PC-9 (cell line): ENCODE results near the gene BMP8A. TPM values are rescaled to one million over a fixed set of nuclear protein-coding genes. Genes with fewer than 3 reads are reported as not detected.
"Not testable (repeated sequence)": the region's sequence is repeated elsewhere in the genome, so short reads cannot be mapped to it uniquely, and the experiment has no call there.

Experiments used
- BruUV-seq: library from RNA; stranded (reverse); fragments of 400-500 nt; replicated peaks from 2 replicates; lab custom pipeline; 2021; lab: Mats Ljungman, UMichigan
- CTCF ChIA-PET: fragments of 300-600 bp; sonication (Branson Sonifier 250); formaldehyde crosslinking; loops from one replicate; lab custom pipeline; 2022; ENCODE audit warnings: antibody characterized with exemption; lab: Charles Lee
- POLR2A ChIA-PET: fragments of 300-600 bp; sonication (Branson Sonifier 250); formaldehyde crosslinking; loops from one replicate; lab custom pipeline; 2022; ENCODE audit warnings: antibody characterized with exemption; ENCODE audit not compliant: unreplicated experiment; lab: Charles Lee
- DNase-seq, 2 experiments: peaks; one replicate each; pipeline versions ENCODE4 v3.0.0 to v3.0.0-alpha.2; 2015 to 2022; ENCODE audit warnings: mixed read lengths in 1 of 2
- H2AFZ ChIP-seq: fragments of 200-600 bp; sonication (generic); 2 replicates; pipeline ENCODE4 v1.8.1; 2017; ENCODE audit warnings: antibody characterized with exemption
- H3F3A ChIP-seq: fragments of 200-600 bp; sonication (generic); 2 replicates; pipeline ENCODE4 v1.8.1; 2017; ENCODE audit warnings: antibody characterized with exemption, mild to moderate bottlenecking, low read depth; ENCODE audit not compliant: insufficient read depth
- H3K27ac ChIP-seq: fragments of 200-600 bp; sonication (generic); 2 replicates; pipeline ENCODE4 v1.6.1; 2016; ENCODE audit warnings: mixed run types
- H3K27me3 ChIP-seq: fragments of 200-600 bp; sonication (generic); 2 replicates; pipeline ENCODE4 v1.6.1; 2016; ENCODE audit warnings: low read depth, mixed run types; ENCODE audit not compliant: insufficient read depth
- H3K36me3 ChIP-seq: fragments of 200-600 bp; sonication (generic); 2 replicates; pipeline ENCODE4 v1.6.1; 2016; ENCODE audit warnings: low read depth, mixed run types
- H3K4me1 ChIP-seq: fragments of 200-600 bp; sonication (generic); replicated peaks from 2 replicates; pipeline ENCODE4 v1.6.1; 2016; ENCODE audit warnings: mixed run types; ENCODE audit not compliant: insufficient read depth
- H3K4me2 ChIP-seq: fragments of 200-600 bp; sonication (generic); 2 replicates; pipeline ENCODE4 v1.6.1; 2017; ENCODE audit warnings: mixed run types
- H3K4me3 ChIP-seq: fragments of 200-600 bp; sonication (generic); 2 replicates; pipeline ENCODE4 v1.6.1; 2016; ENCODE audit warnings: mixed run types
- H3K79me2 ChIP-seq: fragments of 200-600 bp; sonication (generic); 2 replicates; pipeline ENCODE4 v1.6.1; 2017; ENCODE audit warnings: low read depth, mixed run types
- H3K9me2 ChIP-seq: fragments of 200-600 bp; sonication (generic); 2 replicates; pipeline ENCODE4 v1.8.1; 2017; ENCODE audit warnings: mild to moderate bottlenecking; ENCODE audit not compliant: insufficient read depth
- H3K9me3 ChIP-seq: fragments of 200-600 bp; sonication (generic); 2 replicates; pipeline ENCODE4 v1.8.1; 2016; ENCODE audit warnings: low read depth; ENCODE audit not compliant: insufficient read depth
- H4K20me1 ChIP-seq: fragments of 200-600 bp; sonication (generic); 2 replicates; pipeline ENCODE4 v1.8.1; 2017; ENCODE audit not compliant: insufficient read depth
- CTCF ChIP-seq: fragments of 200-600 bp; sonication (generic); conservative IDR thresholded peaks from 2 replicates; pipeline ENCODE4 v1.6.1; 2017; ENCODE audit warnings: mixed run types, antibody characterized with exemption, mild to moderate bottlenecking, moderate library complexity
- EZH2 ChIP-seq: fragments of 200-600 bp; sonication (generic); IDR thresholded peaks from 2 replicates; pipeline ENCODE4 v1.8.0; 2017; ENCODE audit warnings: antibody characterized with exemption, low read depth
- intact Hi-C: fragments of 100-400 bp; cut with micrococcal nuclease; formaldehyde crosslinking; loops from one replicate; pipeline ENCODE4 v1.10.0; 2022; ENCODE audit not compliant: unreplicated experiment
- total RNA-seq: library from RNA; stranded (reverse); gene quantifications from 2 replicates; pipeline ENCODE4 v1.2.3, GENCODE V29; 2021

The BMP8A gene
- total RNA-seq, 1 experiment from 2014 or later = 0.31 TPM

- Histone ChIP-seq H3K4me1 (no peaks in the 10 kb centered on the region), H3F3A (no peaks in the 10 kb centered on the region), H3K9me2 (no peaks in the 10 kb centered on the region), H3K4me2 (no peak overlapping the region), H3K36me3 (peaks cover 48% of the 10 kb centered on the region), H3K27ac (no peak overlapping the region), H3K79me2 (no peaks in the 10 kb centered on the region), H2AFZ (no peak overlapping the region), H3K9me3 (no peaks in the 10 kb centered on the region), H4K20me1 (no peaks in the 10 kb centered on the region), H3K4me3 (no peak overlapping the region), H3K27me3 (no peaks in the 10 kb centered on the region)
- no TSS peak for BruUV-seq
- no peak for TF ChIP-seq EZH2
- TF ChIP-seq CTCF = no peak
- POLR2A ChIA-PET = no interaction called here
- no peak for DNase-seq
- intact Hi-C loops = no loop called here
- CTCF ChIA-PET = no interaction called here
Observed at GRCh38 chr1:39446986-39447567, 44.4 kb upstream of the BMP8A start.

- BruUV-seq, H3F3A ChIP-seq, H4K20me1 ChIP-seq, H3K4me2 ChIP-seq, H2AFZ ChIP-seq, DNase-seq, H3K79me2 ChIP-seq, H3K9me3 ChIP-seq, H3K4me1 ChIP-seq, intact Hi-C loops, H3K27ac ChIP-seq, H3K9me2 ChIP-seq, POLR2A ChIA-PET, H3K27me3 ChIP-seq, H3K4me3 ChIP-seq: not testable (repeated sequence)
- CTCF ChIA-PET = interaction anchor here (0.6 kb wide), 1 partner anchor 103 kb away, joined by 3 read pairs; no protein-coding TSS in a partner anchor
- H3K36me3 ChIP-seq = peaks cover 53% of the 10 kb centered on the region
Observed at GRCh38 chr1:39450041-39450440, 41.4 kb upstream of the BMP8A start.

GRCh38 chr1:39450956-39451606 lies 40.4 kb upstream of the BMP8A start:
- Histone ChIP-seq H3K9me3 (no peaks in the 10 kb centered on the region), H3K79me2 (no peaks in the 10 kb centered on the region), H3K4me2 (no peak overlapping the region), H3K9me2 (no peaks in the 10 kb centered on the region), H3K4me1 (no peaks in the 10 kb centered on the region), H2AFZ (no peak overlapping the region), H3K27me3 (no peaks in the 10 kb centered on the region), H3K27ac (no peak overlapping the region), H3K36me3 (peaks cover 63% of the 10 kb centered on the region), H3F3A (no peaks in the 10 kb centered on the region), H4K20me1 (no peaks in the 10 kb centered on the region), H3K4me3 (no peak overlapping the region)
- intact Hi-C loops = no loop called here
- no peak for DNase-seq
- no peak for TF ChIP-seq EZH2
- TF ChIP-seq CTCF = no peak
- no TSS peak for BruUV-seq
- ChIA-PET CTCF (no interaction called here), POLR2A (no interaction called here)
